ENCODE data around the gene RILP. TPM values are rescaled to one million over a fixed set of nuclear protein-coding genes. Genes with fewer than 3 reads are reported as not detected.
"Not testable (repeated sequence)": the region's sequence is repeated elsewhere in the genome, so short reads cannot be mapped to it uniquely, and the experiment has no call there.

The RILP gene
- 1.4 TPM for total RNA-seq

GRCh38 chr17:1649844-1650501, at the start of gene RILP:
TSS of gene RILP (minus strand) at chr17:1649866. CDS start at chr17:1649804, 62 bp downstream.
- DNase-seq: no peak

GRCh38 chr17:1697681-1698080, 48.0 kb upstream of the RILP start:
- DNase-seq: no peak

- no peak for DNase-seq
Measured at GRCh38 chr17:1695365-1695764, 45.7 kb upstream of the RILP start.

GRCh38 chr17:1693339-1693738, 43.7 kb upstream of the RILP start:
- DNase-seq: no peak

- DNase-seq: no peak
Measured at GRCh38 chr17:1690544-1691221, 41.0 kb upstream of the RILP start.

- DNase-seq: not testable (repeated sequence)
Measured at GRCh38 chr17:1688405-1688804, 38.7 kb upstream of the RILP start.

GRCh38 chr17:1686086-1686485, 36.4 kb upstream of the RILP start:
- DNase-seq: no peak

- DNase-seq: peak; percentile 96
Measured at GRCh38 chr17:1684378-1685189, 34.9 kb upstream of the RILP start, which contains the start of gene PRPF8. TSS of gene PRPF8 (minus strand) at chr17:1684867. CDS start at chr17:1684571, 296 bp downstream.

- no peak for DNase-seq
Measured at GRCh38 chr17:1683459-1683858, 33.8 kb upstream of the RILP start.

- no peak for DNase-seq
Measured at GRCh38 chr17:1676401-1676800, 26.7 kb upstream of the RILP start.

- no peak for DNase-seq
Measured at GRCh38 chr17:1673041-1673785, 23.5 kb upstream of the RILP start.

GRCh38 chr17:1663934-1664333, 14.3 kb upstream of the RILP start:
- not testable (repeated sequence) for DNase-seq

GRCh38 chr17:1661045-1661444, 11.4 kb upstream of the RILP start:
- DNase-seq: no peak

GRCh38 chr17:1658100-1658499, 8.4 kb upstream of the RILP start:
- DNase-seq: no peak

GRCh38 chr17:1653735-1654134, 4.1 kb upstream of the RILP start:
- DNase-seq: no peak

GRCh38 chr17:1652794-1653193, 3.1 kb upstream of the RILP start:
- not testable (repeated sequence) for DNase-seq

- no peak for DNase-seq
Measured at GRCh38 chr17:1651559-1651844, 1.8 kb upstream of the RILP start.

- DNase-seq: no peak
Measured at GRCh38 chr17:1650731-1651558, 1.3 kb upstream of the RILP start.

- peak; percentile 92 for DNase-seq
Measured at GRCh38 chr17:1648963-1649843, 463 bp downstream of the RILP start.

- no peak for DNase-seq
Measured at GRCh38 chr17:1648173-1648962, 1.3 kb downstream of the RILP start.

All from occipital lobe (tissue), 2 donors.